Activated CD4-positive, alpha-beta T cell treated with anti-CD3 and anti-CD28 coated beads for 4 hours (primary cell): ENCODE data around the gene SCNN1A.
A peak's percentile ranks its signal among the peaks of the same experiment; 100 is the strongest.

Experiments used
- DNase-seq, 2 donors: peaks; one replicate each; pipeline ENCODE4 v3.0.0-alpha.2; 2020

SCNN1A gene

DNA sequence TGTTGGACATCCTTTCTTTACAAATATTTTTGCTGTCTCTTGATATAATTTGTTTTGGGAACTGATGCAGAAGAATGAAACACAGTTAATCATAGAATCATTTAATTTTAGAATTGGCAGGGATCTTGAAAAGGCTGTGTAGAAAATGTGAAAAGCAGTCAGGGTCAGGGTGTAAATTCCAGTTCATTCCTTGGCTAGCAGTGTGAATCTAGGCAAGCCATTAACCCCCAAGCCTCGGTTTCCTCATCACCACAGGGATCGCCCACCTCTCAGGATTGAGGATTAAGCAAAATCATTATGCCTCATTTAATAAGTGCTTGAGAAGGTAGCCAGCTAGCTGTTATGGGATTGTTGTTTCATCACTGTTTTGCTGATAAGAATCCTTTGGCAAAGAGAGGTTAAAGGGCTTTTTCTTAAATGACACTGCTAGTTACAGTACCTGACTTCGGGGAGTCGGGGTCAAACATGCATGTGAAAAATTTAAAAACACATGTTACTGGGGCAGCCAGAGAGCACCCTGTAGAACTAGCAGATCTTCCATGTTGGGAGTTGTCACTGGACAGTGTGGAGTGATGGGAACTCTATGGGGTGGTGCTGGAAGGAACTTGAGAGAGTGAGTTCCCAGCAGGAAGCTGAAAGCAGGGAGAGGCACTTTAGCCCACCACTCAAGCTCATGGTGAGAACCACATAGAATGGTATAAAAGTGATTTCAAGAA, 44.2 kb downstream of the SCNN1A start:
- DNase-seq, result no peak

DNA sequence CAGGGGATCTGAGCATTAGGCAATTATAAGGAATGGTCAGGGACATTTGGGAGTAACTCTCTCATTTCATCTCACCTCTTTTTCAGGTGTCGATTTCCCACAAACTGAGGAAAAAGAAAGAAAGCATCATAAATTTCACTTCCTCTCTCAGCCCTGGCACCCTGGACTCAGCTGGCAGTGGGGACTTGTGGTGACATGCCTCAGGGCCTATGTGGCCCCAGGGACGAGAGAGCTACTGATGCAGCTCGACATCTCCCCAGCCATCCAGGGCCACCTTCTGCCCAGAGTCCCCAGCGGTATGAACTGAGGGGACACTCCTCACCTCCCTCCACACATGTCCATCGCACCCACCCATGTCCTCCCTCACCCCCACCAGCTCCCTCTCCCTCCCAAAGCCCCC, 45.2 kb downstream of the SCNN1A start:
- no peak for DNase-seq

DNA sequence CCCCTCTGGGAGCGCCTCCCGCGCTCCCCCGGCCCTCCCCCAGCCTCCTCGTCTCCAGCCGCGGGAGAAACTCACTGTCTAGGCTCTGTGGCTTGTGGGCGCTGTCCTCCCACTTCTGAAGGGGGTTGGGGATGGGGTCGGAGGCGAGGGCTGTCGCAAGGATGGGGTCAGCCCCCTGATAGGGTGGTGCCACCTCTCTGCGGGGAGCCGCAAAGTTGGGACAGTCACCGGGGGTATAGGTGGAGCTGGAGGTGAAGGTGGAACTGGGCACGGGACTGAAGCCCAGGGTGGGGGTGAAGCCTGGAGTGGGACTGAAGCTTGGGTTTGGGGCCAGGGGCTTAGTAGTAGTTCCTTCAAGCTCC, 45.7 kb downstream of the SCNN1A start:
- no peak for DNase-seq

DNA sequence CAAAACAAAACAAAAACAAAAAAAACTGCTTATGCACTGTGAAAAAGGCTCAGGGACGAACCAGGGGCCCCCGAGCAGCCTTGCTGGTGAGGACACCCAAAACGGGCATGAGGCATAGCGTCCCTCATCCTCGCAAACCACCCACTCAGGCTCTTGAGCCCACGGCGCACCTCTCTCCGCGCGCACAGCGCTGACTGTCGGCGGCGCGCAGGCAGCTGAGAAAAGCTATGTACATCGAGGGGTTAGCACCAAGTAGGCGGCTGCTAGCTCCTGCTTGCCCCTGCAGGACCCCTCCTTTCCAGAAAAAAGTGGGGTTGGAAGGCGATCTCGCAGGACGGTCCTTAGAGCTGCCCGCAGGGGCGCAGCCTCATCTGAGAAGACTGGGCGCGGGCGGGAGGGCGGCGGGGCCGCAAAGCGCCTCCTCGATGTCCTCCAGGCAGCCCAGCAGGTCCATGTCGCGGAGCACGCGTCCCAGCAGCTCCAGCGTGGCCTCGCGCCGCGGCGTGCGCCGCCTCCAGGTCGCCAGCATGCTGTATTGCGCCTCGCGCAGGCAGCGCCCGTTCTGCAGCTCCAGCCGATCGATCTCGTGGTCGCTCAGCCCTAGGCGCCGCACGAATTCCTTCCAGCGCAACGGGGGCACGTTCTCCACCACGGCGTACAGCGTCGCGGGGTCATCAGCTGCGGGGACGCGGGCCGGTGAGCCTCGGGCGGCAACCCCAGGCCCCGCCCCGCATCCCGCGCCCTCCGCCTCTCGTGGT, 46.2 kb downstream of the SCNN1A start:
- no peak for DNase-seq

GRCh38 chr12:6328045-6328779, 47.2 kb downstream of the SCNN1A start:
- DNase-seq, result no peak

DNA sequence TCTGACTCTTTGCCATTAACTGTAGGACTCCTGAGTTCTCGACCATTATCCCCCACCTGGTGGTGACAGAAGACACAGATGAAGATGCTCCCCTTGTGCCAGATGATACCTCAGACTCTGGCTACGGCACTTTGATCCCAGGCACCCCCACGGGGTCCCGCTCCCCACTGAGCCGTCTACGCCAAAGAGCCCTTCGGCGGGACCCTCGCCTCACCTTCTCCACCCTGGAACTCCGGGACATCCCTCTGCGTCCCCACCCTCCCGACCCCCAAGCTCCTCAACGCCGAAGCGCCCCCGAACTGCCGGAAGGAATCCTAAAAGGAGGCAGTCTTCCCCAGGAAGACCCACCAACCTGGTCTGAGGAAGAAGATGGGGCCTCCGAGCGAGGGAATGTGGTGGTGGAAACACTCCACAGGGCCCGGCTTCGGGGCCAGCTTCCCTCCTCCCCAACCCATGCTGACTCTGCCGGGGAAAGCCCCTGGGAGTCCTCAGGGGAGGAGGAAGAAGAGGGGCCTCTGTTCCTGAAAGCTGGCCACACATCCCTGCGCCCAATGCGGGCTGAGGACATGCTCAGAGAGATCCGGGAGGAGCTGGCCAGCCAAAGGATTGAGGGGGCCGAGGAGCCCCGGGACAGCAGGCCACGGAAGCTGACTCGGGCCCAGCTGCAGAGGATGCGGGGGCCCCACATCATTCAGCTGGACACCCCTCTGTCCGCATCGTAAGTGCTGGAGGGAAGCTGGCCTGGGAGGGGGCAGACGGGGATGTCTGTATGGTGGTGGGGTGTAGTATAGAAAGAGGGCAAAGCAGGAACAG, 47.9 kb downstream of the SCNN1A start:
- no peak for DNase-seq

DNA sequence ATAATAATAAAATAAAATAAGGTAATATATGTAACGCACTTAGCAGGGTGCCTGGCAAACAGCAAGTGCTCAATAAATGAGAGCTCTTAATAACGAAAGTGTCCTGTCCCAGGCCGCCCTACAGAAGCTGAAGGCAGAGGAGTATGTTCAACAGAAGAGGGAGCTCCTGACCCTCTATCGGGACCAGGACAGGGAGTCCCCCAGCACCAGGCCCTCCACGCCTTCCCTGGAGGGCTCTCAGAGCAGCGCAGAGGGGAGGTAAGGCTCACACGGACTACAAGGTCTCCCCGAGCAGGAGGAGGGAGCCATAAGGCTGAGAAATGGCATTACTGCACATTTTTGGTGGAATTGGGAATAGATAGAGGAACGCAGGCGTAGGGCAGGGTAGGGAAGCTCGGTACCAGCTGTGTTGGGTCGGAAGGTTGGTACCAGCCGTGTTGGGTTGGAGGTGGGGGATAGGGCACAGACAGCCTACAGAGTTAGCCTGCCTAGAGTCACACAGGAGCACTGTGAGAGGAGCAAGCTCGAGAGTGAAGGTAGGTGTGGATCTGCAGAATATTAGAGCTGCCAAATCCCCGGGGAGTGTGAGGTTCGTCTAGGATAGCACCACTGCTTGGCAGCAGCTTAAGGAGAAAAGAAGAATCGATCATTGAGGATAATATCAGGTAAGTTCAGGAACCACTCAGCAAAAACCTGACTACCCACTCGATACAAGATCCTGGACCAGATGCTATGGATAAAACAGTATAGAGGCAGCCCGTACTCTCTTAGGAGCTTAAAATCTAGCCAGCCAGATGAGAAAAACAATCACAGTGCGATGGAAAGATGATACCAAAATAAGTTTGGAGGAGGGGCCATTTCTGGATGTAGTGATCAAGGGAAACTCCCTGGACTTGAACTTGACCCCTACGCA, 48.8 kb downstream of the SCNN1A start:
- no peak for DNase-seq

- DNase-seq, result no peak
Observed at GRCh38 chr12:6324936-6325750, 50.2 kb downstream of the SCNN1A start.

GRCh38 chr12:6323995-6324711, 51.2 kb downstream of the SCNN1A start:
- no peak for DNase-seq

GRCh38 chr12:6323340-6323994, 51.9 kb downstream of the SCNN1A start:
- DNase-seq, result peak; percentile 47 to 57

GRCh38 chr12:6322969-6323339, 52.4 kb downstream of the SCNN1A start:
- DNase-seq, result no peak

DNA sequence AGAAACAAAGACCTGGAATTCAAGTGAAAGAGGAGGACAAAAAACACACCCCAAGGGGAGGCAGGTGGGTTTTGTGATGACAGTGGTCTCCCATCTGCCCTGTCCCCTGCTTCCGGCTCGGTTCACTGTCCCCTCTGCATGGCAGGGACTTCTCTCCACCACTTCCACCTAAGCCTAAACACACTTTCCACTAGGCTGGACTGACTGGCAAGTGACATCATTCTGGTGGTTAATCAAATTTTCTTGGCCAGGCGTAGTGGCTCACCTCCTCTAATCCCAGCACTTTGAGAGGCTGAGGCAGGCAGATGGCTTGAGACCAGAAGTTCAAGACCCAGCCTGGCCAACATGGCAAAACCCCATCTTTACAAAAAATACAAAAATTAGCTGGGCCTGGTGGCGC, 53.0 kb downstream of the SCNN1A start:
- no peak for DNase-seq

GRCh38 chr12:6321905-6322304, 53.5 kb downstream of the SCNN1A start:
- no peak for DNase-seq

DNA sequence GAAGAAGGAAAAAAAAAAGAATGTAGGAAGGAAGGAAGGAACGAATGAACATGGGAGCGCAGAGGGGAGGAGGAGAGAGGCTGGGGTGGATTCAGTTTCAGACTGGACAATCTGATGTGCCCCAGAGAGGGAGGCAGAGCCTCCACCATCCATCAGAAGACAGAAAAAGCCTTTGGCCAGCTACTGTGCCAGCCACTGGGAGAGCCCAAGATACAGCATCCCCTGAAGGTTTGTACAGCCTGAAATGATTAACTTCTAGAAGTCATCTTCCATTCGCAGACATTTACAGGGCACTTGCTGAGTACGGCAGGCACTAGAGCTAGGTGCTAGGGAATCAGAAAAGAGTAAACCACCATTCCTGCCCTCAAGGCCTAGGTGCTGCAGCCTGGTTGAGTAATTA, 55.9 kb downstream of the SCNN1A start:
- no peak for DNase-seq

GRCh38 chr12:6318440-6318879, 56.9 kb downstream of the SCNN1A start:
- DNase-seq, result no peak

GRCh38 chr12:6317693-6318439, 57.5 kb downstream of the SCNN1A start:
- no peak for DNase-seq

DNA sequence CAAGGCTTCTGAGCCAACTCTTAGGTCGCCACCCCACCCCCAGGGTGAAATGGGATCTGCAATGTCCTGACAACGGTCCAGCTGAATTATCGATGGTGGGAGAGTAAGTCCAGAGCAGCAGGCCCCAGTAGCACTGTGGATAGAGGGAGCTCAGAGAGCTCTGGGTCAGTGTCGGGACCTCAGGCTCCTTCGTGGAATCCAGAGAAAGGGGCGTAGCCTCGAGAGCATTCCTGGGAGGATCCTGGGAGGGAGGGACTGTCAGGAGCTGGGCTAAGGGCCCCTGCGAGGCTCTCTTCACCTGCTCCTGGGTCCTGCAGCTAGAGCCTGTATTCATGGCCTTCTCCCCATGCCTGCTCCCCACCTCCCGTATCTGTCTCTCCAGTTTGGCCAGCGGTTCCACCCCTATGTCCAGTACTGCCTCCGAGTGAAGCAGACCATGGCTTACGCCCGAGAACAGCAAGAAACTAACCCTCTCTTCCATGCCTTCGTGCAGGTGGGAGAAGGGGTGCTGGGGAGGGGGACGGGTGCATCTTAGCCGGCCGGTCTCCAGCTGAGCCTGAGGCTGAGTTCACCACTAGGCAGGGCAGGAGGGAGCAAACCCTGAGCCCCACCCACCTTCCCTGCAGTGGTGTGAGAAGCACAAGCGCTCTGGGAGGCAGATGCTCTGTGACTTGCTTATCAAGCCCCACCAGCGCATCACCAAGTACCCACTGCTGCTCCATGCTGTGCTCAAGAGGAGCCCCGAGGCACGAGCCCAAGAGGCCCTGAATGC, 58.3 kb downstream of the SCNN1A start:
- no peak for DNase-seq
